Measurements from ENCODE around the gene SREBF2.

- no peak for TF ChIP-seq CTCF (IDR thresholded peaks at IDR 0.05)
- no peak for TF ChIP-seq POLR2A (IDR thresholded peaks at IDR 0.05)
- TF ChIP-seq POLR2AphosphoS5 (IDR thresholded peaks at IDR 0.05), result no peak
These were observed 3.6 kb downstream of the SREBF2 start for GRCh38 chr22:41836551-41836950.

Data from upper lobe of left lung (tissue), 4 donors.